Activated T-helper 1 cell treated with anti-CD3 and anti-CD28 coated beads, Interleukin-12 subunit alpha, Interleukin-12 subunit beta, Interleukin-2, Interleukin-4 antibody, amounts not matched to agents 30 ng/mL and 10 ng/mL and 1 ng/mL, durations not matched to agents 14 hours and 24 hours and 36 hours (primary cell): ENCODE measurements around the gene DZIP3. TPM values are rescaled to one million over a fixed set of nuclear protein-coding genes. Genes with fewer than 3 reads are reported as not detected.
A peak's percentile ranks its signal among the peaks of the same experiment; 100 is the strongest.
"Not testable (repeated sequence)": the region's sequence is repeated elsewhere in the genome, so short reads cannot be mapped to it uniquely, and the experiment has no call there.

Experiments
- DNase-seq: peaks from one replicate; pipeline ENCODE4 v3.0.0; 2021; ENCODE audit warnings: low spot score
- H3K27ac Mint-ChIP-seq: one replicate; pipeline ENCODE4 v1.8.0; 2021; ENCODE audit warnings: mild to moderate bottlenecking, mixed read lengths
- H3K27me3 Mint-ChIP-seq: one replicate; pipeline ENCODE4 v1.8.0; 2022; ENCODE audit warnings: mild to moderate bottlenecking, moderate library complexity, mixed read lengths; ENCODE audit not compliant: insufficient read depth
- H3K36me3 Mint-ChIP-seq: one replicate; pipeline ENCODE4 v1.8.0; 2021; ENCODE audit warnings: low read depth, mixed read lengths
- H3K4me1 Mint-ChIP-seq: one replicate; pipeline ENCODE4 v1.8.0; 2021; ENCODE audit warnings: low read depth, mixed read lengths
- H3K4me3 Mint-ChIP-seq: one replicate; pipeline ENCODE4 v1.8.0; 2021; ENCODE audit warnings: mild to moderate bottlenecking, moderate library complexity, mixed read lengths
- H3K9me3 Mint-ChIP-seq: one replicate; pipeline ENCODE4 v1.8.0; 2021; ENCODE audit warnings: mixed read lengths
- intact Hi-C: fragments of 100-400 bp; cut with micrococcal nuclease; formaldehyde crosslinking; loops from one replicate; pipeline ENCODE4 v1.15.1; 2024
- total RNA-seq: library from RNA; stranded (reverse); gene quantifications from 2 replicates; pipeline ENCODE4 v1.2.3, GENCODE V29; 2022

DZIP3 gene
- total RNA-seq, 1 donor from 2014 or later, result 5.2 TPM

- no peak for DNase-seq
- Mint-ChIP-seq H3K4me1 (peaks cover 42% of the 10 kb centered on the region), H3K27me3 (no peaks in the 10 kb centered on the region), H3K36me3 (peaks cover 10% of the 10 kb centered on the region), H3K27ac (no peak overlapping the region), H3K4me3 (no peak overlapping the region), H3K9me3 (peaks cover 5% of the 10 kb centered on the region)
- intact Hi-C loops, result no loop called here
These were observed 15.5 kb downstream of the DZIP3 start for GRCh38 chr3:108605028-108605427.

GRCh38 chr3:108605491-108605890 lies 16.0 kb downstream of the DZIP3 start:
- no peaks in the 10 kb centered on the region for H3K27me3 Mint-ChIP-seq
- H3K4me1 Mint-ChIP-seq, result peaks cover 41% of the 10 kb centered on the region
- H3K36me3 Mint-ChIP-seq, result peaks cover 10% of the 10 kb centered on the region
- DNase-seq, result no peak
- H3K9me3 Mint-ChIP-seq, result peaks cover 5% of the 10 kb centered on the region
- no peak overlapping the region for H3K27ac Mint-ChIP-seq
- no peak overlapping the region for H3K4me3 Mint-ChIP-seq
- intact Hi-C loops, result no loop called here

DNA sequence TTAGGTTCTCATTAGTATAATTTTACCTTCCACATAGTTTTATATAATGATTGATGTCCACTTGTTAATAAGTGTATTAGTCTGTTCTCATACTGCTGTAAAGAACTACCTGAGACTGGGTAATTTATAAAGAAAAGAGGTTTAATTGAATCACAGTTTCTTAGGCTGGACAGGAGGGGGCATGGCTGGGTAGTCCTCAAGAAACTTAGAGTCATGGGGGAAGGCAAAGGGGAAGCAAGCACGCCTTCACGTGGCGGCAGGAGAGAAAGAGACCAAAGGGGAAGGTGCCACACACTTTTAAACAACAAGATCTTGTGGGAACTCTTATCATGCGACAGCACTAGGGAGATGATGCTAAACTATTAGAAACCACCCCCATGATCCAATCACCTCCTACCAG lies 19.2 kb downstream of the DZIP3 start:
- intact Hi-C loops, result no loop called here
- H3K27ac Mint-ChIP-seq, result no peak overlapping the region

DNA sequence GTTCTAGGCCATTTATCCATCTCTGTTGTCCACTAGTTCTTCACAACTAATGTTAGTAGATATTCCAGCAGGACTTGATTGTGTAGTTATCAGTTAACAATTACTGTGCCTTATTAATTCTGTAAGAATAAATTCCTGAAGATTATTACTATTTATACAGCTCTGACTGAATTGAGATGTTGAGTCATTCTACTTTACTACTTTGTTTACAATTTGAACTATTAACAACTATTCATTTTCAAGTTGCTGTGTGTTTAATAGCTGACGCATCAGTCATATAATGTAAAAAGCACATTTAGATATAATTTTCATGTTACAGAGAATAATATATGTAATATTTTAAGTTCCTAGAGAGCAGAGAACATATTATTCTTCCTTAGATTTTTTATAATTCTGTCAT lies 21.1 kb downstream of the DZIP3 start:
- DNase-seq, result no peak
- Mint-ChIP-seq H3K27ac (no peak overlapping the region), H3K4me1 (peaks cover under 1% of the 10 kb centered on the region), H3K36me3 (peaks cover 12% of the 10 kb centered on the region), H3K4me3 (no peak overlapping the region), H3K27me3 (no peaks in the 10 kb centered on the region), H3K9me3 (no peaks in the 10 kb centered on the region)
- intact Hi-C loops, result no loop called here

More for the DNA sequence above, 19.2 kb downstream of the DZIP3 start:
- Mint-ChIP-seq H3K9me3 (no peaks in the 10 kb centered on the region), H3K4me3 (no peak overlapping the region), H3K36me3 (peaks cover 9% of the 10 kb centered on the region), H3K4me1 (peaks cover 19% of the 10 kb centered on the region), H3K27me3 (no peaks in the 10 kb centered on the region)
- DNase-seq, result no peak

DNA sequence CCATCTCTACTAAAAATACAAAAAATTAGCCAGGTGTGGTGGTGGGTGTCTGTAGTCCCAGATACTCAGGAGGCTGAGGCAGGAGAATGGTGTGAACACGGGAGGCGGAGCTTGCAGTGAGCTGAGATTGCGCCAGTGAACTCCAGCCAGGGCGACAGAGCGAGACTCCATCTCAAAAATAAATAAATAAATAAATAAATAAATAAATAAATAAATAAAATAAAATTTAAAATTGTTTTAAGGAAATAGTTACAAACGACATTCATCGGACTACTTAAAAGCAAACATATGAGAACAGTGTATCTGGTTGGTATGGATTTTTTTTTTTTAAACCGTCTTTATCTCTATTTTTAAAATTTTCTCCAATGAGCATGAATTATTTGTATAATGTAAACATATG lies 26.6 kb downstream of the DZIP3 start:
- intact Hi-C loops, H3K4me1 Mint-ChIP-seq, H3K36me3 Mint-ChIP-seq, DNase-seq, H3K27me3 Mint-ChIP-seq, H3K4me3 Mint-ChIP-seq, H3K9me3 Mint-ChIP-seq, H3K27ac Mint-ChIP-seq: not testable (repeated sequence)

DNA sequence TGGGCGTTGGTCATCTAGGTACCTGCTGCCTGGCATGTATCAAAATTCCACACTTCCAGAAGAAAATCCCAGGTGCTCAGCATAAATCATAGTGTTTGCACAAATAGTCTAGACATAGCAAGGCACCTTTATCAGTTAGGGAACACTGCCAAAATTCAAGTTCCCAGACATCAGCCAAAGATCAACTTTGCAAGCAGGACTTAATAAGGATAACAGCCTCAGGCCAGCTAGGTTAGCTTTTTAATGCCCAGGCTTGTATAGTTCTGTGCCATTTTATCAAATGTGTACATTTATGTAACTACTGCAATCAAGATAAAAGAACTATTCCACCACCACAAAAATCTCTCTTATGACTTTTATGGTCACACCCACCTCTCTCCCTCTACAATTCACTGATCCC lies 30.7 kb downstream of the DZIP3 start:
- H3K36me3 Mint-ChIP-seq, result peaks cover 2% of the 10 kb centered on the region
- intact Hi-C loops, result no loop called here
- no peak overlapping the region for H3K27ac Mint-ChIP-seq
- no peaks in the 10 kb centered on the region for H3K4me1 Mint-ChIP-seq
- no peaks in the 10 kb centered on the region for H3K9me3 Mint-ChIP-seq
- no peak overlapping the region for H3K4me3 Mint-ChIP-seq
- DNase-seq, result no peak
- no peaks in the 10 kb centered on the region for H3K27me3 Mint-ChIP-seq

DNA sequence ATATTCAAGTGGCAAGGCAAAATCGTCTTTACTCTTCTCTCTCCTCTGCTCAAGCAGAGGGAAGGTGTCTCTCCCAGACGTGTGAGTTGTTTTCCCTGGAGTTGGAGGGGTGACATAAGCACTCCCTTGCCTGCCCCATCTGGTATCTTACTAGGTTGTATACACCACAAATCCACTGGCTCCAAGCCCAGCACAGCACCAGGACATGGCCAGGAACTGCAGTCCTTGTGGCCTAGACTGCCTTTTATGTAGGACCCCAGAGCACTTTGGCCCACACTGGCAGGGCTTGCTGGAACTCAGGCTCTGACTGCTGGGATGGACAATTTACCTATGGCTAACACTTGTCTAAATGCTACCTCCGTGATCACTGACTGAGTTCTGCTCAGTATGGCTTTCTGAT lies 34.0 kb downstream of the DZIP3 start:
- no peak for DNase-seq
- Mint-ChIP-seq H3K9me3 (no peaks in the 10 kb centered on the region), H3K27me3 (no peaks in the 10 kb centered on the region), H3K36me3 (peaks cover 2% of the 10 kb centered on the region), H3K4me1 (no peaks in the 10 kb centered on the region), H3K4me3 (no peak overlapping the region), H3K27ac (no peak overlapping the region)
- intact Hi-C loops, result no loop called here

GRCh38 chr3:108629974-108630373 lies 40.5 kb downstream of the DZIP3 start:
- H3K36me3 Mint-ChIP-seq, result peaks cover 5% of the 10 kb centered on the region
- intact Hi-C loops, result no loop called here
- no peak for DNase-seq
- no peak overlapping the region for H3K27ac Mint-ChIP-seq
- H3K9me3 Mint-ChIP-seq, result no peaks in the 10 kb centered on the region
- no peak overlapping the region for H3K4me3 Mint-ChIP-seq
- H3K27me3 Mint-ChIP-seq, result no peaks in the 10 kb centered on the region
- H3K4me1 Mint-ChIP-seq, result no peaks in the 10 kb centered on the region

DNA sequence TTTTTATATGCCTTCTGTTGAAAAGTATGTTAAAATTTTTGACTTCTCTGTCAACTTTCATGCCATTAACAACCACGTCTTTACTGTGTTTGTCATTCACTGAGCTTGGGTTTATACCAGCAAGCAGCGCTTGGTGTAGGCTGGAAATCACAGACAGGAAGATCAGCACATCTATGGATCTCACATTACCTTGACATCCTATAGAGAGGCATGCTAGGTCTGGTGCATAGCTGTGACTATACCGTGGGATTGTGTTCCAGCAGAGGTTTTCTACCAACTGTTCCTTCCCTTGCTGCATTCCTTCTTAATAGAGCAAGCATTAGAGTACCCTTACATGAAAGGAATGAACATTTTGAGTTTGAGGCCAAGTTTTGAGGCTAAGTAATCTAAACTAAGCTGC lies 53.0 kb downstream of the DZIP3 start:
- intact Hi-C loops, result no loop called here
- H3K36me3 Mint-ChIP-seq, result no peaks in the 10 kb centered on the region
- H3K9me3 Mint-ChIP-seq, result no peaks in the 10 kb centered on the region
- H3K4me1 Mint-ChIP-seq, result no peaks in the 10 kb centered on the region
- H3K27me3 Mint-ChIP-seq, result no peaks in the 10 kb centered on the region
- no peak for DNase-seq
- no peak overlapping the region for H3K4me3 Mint-ChIP-seq
- no peak overlapping the region for H3K27ac Mint-ChIP-seq

GRCh38 chr3:108645364-108645763 lies 55.8 kb downstream of the DZIP3 start:
- Mint-ChIP-seq H3K9me3 (no peaks in the 10 kb centered on the region), H3K36me3 (no peaks in the 10 kb centered on the region), H3K27ac (no peak overlapping the region), H3K4me1 (no peaks in the 10 kb centered on the region), H3K4me3 (no peak overlapping the region), H3K27me3 (no peaks in the 10 kb centered on the region)
- no peak for DNase-seq
- intact Hi-C loops, result no loop called here

DNA sequence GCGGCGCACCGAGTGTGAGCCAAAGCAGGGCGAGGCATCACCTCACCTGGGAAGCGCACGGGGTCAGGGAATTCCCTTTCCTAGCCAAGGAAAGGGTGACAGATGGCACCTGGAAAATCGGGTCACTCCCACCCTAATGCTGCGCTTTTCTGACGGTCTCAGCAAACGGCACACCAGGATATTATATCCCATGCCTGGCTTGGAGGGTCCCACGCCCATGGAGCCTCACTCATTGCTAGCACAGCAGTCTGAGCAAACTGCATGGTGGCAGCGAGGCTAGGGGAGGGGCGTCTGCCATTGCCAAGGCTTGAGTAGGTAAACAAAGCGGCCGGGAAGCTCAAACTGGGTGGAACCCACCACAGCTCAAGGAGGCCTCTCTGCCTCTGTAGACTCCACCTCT lies 66.1 kb downstream of the DZIP3 start:
- DNase-seq, H3K36me3 Mint-ChIP-seq, H3K9me3 Mint-ChIP-seq, H3K4me3 Mint-ChIP-seq, H3K27ac Mint-ChIP-seq, H3K27me3 Mint-ChIP-seq, intact Hi-C loops, H3K4me1 Mint-ChIP-seq: not testable (repeated sequence)

DNA sequence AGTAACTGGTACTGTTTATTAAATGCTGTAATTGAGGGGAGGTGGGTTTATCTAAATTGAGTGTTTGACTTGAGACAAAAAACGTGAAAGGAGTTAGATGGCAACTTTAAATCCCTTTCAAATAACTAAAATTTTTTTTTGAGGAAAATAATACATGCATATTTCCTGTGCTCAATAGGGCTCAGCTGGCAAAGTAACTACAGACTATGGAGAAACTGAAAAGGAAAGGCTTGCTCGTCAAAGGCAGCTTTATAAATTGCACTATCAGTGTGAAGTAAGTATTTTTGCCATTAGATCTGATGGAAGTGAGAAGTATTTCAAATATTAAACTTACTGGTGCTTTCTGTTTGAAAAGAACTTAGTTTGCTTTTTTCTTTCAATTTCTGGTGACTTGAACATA lies 72.2 kb downstream of the DZIP3 start:
- Mint-ChIP-seq H3K4me3 (no peak overlapping the region), H3K9me3 (no peaks in the 10 kb centered on the region), H3K4me1 (peaks cover 11% of the 10 kb centered on the region), H3K36me3 (peaks cover 6% of the 10 kb centered on the region), H3K27ac (no peak overlapping the region), H3K27me3 (no peaks in the 10 kb centered on the region)
- intact Hi-C loops, result loop anchor here (1.0 to 5.0 kb wide), 7 partner anchors 74 to 421 kb away; partner anchors contain the start of genes CIP2A and DZIP3
- DNase-seq, result no peak

DNA sequence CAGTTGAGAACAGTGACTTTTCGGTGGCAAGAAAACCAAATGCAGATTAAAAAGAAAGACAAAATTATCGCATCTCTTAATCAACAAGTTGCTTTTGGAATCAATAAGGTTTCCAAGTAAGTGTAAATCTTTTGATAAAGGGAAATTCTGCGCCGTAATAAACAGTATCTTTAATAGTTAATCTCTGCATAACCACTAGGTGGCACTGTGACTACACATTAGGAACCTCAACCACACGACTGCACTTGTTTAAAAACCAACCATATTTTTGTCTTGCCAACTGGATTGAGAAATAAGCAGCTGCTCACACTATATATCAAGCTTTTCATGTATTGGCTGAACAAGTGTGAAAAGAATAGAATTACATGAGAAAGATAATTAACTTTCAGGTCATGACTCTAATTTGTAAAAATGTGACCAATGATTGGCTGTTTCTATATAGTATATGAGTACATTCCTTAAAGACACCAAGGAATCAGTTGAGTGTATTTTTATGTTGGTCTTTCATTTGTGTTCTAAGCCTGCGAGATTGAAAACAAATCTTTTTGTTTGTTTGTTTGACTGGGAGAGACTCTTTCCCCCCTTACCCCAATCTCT lies 72.7 kb downstream of the DZIP3 start:
- H3K4me3 Mint-ChIP-seq, result no peak overlapping the region
- intact Hi-C loops, result loop anchor here (1.0 to 5.0 kb wide), 7 partner anchors 75 to 420 kb away; partner anchors contain the start of genes CIP2A and DZIP3
- no peak overlapping the region for H3K27ac Mint-ChIP-seq
- H3K9me3 Mint-ChIP-seq, result no peaks in the 10 kb centered on the region
- no peaks in the 10 kb centered on the region for H3K27me3 Mint-ChIP-seq
- peaks cover 17% of the 10 kb centered on the region for H3K4me1 Mint-ChIP-seq
- DNase-seq, result peak; percentile 17
- H3K36me3 Mint-ChIP-seq, result peaks cover 4% of the 10 kb centered on the region

GRCh38 chr3:108664266-108664665 lies 74.7 kb downstream of the DZIP3 start:
- Mint-ChIP-seq H3K9me3 (no peaks in the 10 kb centered on the region), H3K4me1 (peaks cover 27% of the 10 kb centered on the region), H3K36me3 (peaks cover 4% of the 10 kb centered on the region), H3K27me3 (no peaks in the 10 kb centered on the region), H3K27ac (no peak overlapping the region), H3K4me3 (no peak overlapping the region)
- intact Hi-C loops, result loop anchor here (5.0 kb wide), 1 partner anchor 77 kb away; the partner anchor contains the start of genes CIP2A and DZIP3
- no peak for DNase-seq
